NOMO-1 treated with DMSO at 0.1 percent for 48 hours (cell line): ENCODE data around the gene RNF183.

ENCODE experiments used
- DNase-seq: peaks from one replicate; lab custom pipeline; 2025; ENCODE audit not compliant: unreplicated experiment; lab: John Stamatoyannopoulos, UW

RNF183 gene

DNA sequence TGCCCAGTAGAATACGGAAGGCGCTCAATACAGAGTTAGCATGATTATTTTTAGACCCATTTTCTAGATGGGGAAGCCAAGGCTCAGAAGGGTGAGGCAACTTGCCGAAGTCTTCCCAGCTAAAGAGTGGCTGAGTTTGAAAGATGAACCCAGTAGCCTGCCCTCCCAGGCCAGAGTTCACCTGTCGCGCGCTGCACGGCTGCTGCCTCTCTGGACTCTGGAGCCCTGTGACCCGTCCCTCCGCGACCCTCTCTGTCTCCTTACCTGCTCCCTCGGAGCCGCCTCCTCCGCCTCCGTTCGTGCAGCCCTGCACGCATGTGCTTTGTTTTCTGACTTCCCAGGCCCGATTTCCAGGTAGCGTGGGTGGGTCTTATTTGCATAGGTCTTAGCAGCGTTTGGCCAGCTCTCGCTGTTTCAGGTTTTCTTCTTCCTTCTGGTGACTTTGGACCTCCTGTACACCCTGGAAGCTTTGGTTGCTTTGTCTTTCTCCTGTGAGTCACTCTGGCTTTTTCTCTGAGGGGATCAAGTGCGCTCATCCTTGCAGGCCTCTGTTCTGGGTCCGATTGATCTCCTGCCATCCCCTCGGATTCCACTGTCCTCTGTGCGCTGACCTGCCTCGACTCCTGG, at the start of gene RNF183:
Gene RNF183, minus strand, starts transcription at position 585 of the 627 bp plus-strand sequence. CDS start 5,192 bp downstream, outside the sequence.
- DNase-seq = no peak

- DNase-seq = peak; percentile 9
Observed at GRCh38 chr9:113352411-113352810, 49.2 kb upstream of the RNF183 start.

GRCh38 chr9:113352006-113352405, 48.8 kb upstream of the RNF183 start:
- DNase-seq = no peak

- DNase-seq = peak; percentile 84
Observed at GRCh38 chr9:113350937-113351336, 47.8 kb upstream of the RNF183 start.

- no peak for DNase-seq
Observed at GRCh38 chr9:113350107-113350661, 47.0 kb upstream of the RNF183 start.

- DNase-seq = peak; percentile 48
Observed at GRCh38 chr9:113349445-113350094, 46.4 kb upstream of the RNF183 start, which contains the start of gene BSPRY. Gene BSPRY (plus strand): TSS chr9:113349541. CDS start chr9:113349580, 39 bp downstream.

- no peak for DNase-seq
Observed at GRCh38 chr9:113349066-113349444, 45.9 kb upstream of the RNF183 start.

DNA sequence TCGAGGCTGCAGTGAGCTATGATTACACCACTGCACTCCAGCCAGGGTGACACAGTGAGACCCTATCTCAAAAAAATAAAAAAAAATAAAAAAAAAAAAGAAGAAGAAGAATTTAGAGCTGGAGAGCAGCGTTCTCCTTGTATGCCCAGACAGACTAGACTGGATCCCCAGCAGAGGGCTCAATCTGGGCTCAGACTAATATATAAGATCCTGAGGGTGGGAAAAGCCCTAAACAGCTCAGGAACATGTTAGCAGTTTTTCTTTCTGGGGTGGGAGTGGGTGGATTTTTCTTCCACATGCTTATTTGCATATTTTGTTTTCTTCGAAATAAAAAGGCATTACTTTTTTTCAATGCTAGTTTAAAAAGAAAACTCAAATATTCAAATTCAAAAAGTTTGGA, 45.3 kb upstream of the RNF183 start:
- DNase-seq = no peak

DNA sequence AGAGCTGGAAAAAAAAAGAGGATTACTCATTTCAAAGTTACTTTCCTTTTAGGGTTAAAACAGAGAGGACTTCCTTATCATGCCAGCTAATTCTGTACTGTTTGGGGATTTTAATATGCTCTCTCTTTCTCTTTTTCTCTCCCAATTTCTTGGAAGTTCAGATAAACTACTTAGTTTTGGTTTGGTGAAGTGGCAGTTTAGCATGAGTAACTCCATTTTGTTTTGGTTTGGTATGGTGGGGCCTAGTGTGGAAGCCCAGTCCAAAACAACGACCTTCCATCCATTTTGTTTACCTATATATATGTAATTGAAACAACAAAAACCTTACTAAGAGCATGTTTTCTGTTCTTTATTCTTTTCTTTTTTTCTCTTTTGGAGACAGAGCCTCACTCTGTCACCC, 42.5 kb upstream of the RNF183 start:
- DNase-seq = no peak

DNA sequence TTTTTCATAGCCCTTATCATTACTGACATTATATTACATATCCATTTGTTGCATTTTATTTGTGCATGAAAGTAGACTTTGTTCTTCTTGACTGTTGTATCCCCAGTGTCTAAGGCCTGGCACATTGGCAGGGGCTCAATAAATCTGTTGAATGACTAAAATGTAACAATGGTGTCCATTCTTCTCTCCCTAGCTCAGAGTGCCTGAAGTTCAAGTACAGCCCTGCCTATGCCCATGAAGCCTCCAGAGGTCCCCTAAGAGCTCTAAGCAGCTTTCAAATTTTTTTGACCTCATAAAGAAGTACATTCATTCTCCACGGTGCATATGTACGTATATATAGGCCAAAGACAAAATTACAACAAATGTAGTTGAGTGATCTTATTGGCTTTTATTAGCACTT, 42.0 kb upstream of the RNF183 start:
- DNase-seq = no peak

- peak; percentile 9 for DNase-seq
Observed at GRCh38 chr9:113343732-113344231, 40.6 kb upstream of the RNF183 start.

DNA sequence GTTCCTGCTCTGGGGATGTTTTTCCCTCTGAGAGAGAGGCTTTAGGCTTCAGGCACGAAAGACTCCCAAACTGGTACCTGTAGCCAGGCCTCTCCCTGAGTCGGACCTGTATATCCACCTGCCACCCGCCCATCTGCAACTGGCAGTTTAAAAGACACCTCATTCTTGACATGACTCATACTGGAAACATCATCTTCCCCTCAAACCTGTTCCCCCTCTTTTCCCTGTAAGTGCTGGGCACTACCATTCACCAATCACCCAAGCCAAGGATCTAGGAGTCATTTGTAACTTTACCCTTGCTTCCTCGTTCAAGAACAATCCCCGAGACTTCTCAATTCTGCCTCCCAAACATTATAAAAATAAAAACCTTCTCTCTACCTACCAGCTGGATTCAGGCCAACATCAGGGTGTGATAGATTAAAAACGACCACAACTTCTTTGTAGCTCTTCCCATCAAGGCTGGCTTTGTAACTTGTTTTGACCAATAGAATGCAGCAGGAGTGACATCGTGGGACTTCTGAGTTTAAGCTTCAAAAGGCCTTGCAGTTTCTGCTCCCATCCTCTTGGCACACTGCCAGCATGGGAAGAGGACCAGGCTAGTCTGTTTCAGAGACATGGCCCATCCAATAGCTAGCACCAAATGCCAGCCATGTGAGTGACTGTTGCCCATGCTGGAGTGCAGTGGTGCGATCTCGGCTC, 38.7 kb upstream of the RNF183 start:
- DNase-seq = no peak

GRCh38 chr9:113340011-113340699, 37.0 kb upstream of the RNF183 start, which contains the start of gene WDR31:
Gene WDR31 (minus strand): TSS chr9:113340275. CDS start chr9:113332022, 8,253 bp downstream.
- DNase-seq = peak; percentile 84

- no peak for DNase-seq
Observed at GRCh38 chr9:113337714-113338113, 34.5 kb upstream of the RNF183 start.

DNA sequence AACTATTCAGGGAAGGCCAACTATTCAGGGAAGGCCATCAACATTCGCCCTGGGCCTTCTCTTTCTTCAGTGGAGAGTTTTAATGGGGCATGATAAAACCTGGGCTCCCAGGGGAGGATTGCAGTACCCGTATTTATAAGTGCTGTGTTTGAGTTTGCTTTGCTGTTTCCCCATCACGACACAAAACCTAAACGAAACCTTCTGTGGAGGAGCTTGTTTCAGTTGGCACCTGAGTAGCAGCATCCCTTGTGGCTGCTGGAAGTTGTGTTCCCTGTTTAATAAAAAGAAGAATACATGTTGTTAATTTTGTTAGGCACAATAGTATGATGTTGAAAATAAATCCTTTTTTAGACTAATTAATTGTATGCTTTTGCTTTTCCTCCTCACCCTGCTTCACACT, 28.6 kb upstream of the RNF183 start:
- DNase-seq = no peak

GRCh38 chr9:113328045-113328782, 25.0 kb upstream of the RNF183 start:
- no peak for DNase-seq

DNA sequence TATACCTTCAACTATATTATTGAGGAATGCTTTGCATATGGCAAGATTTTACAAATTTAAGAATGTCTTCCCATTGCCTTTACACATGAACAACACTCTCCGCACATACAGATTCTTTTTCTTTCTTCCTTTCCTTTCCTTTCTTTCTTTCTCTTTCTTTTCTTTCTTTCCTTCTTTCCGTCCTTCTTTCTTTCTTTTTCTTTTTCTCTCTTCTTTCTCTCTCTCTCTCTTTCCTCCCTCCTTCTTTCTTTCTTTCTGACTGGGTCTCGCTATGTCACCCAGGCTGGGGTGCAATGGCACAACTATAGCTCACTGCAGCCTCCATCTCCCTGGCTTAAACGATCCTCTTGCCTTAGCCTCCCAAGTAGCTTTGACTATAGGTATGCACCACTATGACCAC, 23.1 kb upstream of the RNF183 start:
- DNase-seq = no peak

DNA sequence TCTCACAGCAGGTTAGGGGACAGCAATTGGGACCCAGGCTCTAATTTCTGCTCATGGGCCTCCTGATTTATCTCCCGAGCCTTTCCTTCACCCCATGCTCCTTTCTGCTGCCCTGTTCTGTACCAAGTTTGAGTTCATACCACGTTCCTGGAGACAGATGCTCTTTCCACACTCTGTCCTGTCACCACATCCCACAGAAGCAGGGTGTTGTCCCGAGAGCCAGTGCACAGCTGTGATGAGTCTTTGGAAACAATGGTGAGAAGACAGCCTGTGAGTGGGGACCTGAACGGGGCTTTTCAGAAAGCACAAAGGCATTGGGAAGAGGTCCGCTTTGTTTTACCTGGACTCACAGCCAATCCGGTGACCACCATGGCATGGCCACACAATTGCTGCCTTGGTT, 19.5 kb upstream of the RNF183 start:
- no peak for DNase-seq

GRCh38 chr9:113320051-113320450, 16.9 kb upstream of the RNF183 start:
- no peak for DNase-seq

DNA sequence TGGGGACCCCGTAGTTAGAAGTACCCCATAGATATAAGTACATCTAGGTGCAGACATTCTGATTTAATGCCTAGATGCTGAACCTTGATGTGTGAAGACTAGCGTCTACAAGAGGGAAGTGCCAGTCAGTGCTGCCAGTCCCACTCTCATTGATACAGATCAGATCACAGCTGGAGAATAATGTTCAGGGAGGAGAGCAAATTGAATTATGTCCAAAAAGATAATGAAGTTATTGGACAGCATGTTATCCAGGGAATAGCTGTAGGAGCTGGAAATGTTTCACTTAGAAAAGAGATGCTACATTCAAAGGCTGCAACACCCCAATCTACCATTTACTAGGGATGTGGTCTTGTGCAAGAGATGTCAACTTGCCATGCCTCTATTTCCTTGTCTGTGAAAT, 15.9 kb upstream of the RNF183 start:
- DNase-seq = no peak
